NCI-H146 (cell line): Measurements from ENCODE around the gene TFAP2D.

Experiments used
- DNase-seq: peaks from one replicate; lab custom pipeline; 2025; lab: John Stamatoyannopoulos, UW

TFAP2D gene

GRCh38 chr6:50819466-50819903 is 106.2 kb downstream of the TFAP2D start:
- no peak for DNase-seq

GRCh38 chr6:50819904-50820868 is 106.9 kb downstream of the TFAP2D start:
- DNase-seq, result no peak

DNA sequence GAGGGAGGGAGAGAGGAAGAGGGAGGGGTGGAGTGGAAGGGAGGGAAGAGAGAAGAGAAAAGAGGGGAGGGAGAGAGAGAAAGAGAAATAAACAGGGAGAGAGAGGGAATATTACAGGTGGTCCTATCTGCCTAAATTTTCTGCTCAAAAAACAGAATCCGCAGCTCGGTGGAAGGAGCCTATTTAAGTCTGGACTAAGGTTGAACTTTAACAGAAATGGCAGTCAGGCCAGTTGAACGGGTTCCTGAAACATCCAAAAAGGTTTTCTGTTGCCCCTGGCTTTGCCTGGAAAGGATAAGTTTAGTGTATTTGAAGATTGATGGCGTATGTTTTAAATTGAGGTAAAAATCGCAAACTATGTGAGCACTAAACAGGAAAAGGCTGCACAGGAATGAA is 107.5 kb downstream of the TFAP2D start:
- DNase-seq, result no peak

- no peak for DNase-seq
Measured at GRCh38 chr6:50821441-50822077, 108.2 kb downstream of the TFAP2D start.

- DNase-seq, result no peak
Measured at GRCh38 chr6:50822078-50822476, 108.8 kb downstream of the TFAP2D start.
